ENCODE measurements around the gene SIMC1.

Gene SIMC1

GRCh38 chr5:176381423-176381822 is 143.2 kb downstream of the SIMC1 start:
- DNase-seq (ENCODE audit: insufficient read length, low spot score) (no peak), FAIRE-seq (no peak)

GRCh38 chr5:176381979-176382378 is 143.8 kb downstream of the SIMC1 start:
- TF ChIP-seq POU2F2 (IDR thresholded peaks at IDR 0.05; ENCODE audit: low read depth, low read length) (no peak), POLR2AphosphoS5 (IDR thresholded peaks at IDR 0.05; ENCODE audit: low read depth, low read length) (no peak; the same call in 1 of the 2 replicates), SPI1 (IDR thresholded peaks at IDR 0.05; ENCODE audit: low read depth, low read length) (no peak), TAF1 (IDR thresholded peaks at IDR 0.05; ENCODE audit: low read depth, low read length) (no peak), PAX5 (IDR thresholded peaks at IDR 0.05; ENCODE audit: insufficient read depth, low read length, severe bottlenecking) (no peak), POLR2A (IDR thresholded peaks at IDR 0.05; ENCODE audit: low read depth, low read length) (no peak)

More at GRCh38 chr5:176381423-176381822, 143.2 kb downstream of the SIMC1 start:
- TF ChIP-seq SPI1 (IDR thresholded peaks at IDR 0.05; ENCODE audit: low read depth, low read length) (no peak), POLR2A (IDR thresholded peaks at IDR 0.05; ENCODE audit: low read depth, low read length) (no peak), POU2F2 (IDR thresholded peaks at IDR 0.05; ENCODE audit: low read depth, low read length) (no peak), PAX5 (IDR thresholded peaks at IDR 0.05; ENCODE audit: insufficient read depth, low read length, severe bottlenecking) (no peak), TAF1 (IDR thresholded peaks at IDR 0.05; ENCODE audit: low read depth, low read length) (no peak), POLR2AphosphoS5 (IDR thresholded peaks at IDR 0.05; ENCODE audit: low read depth, low read length) (no peak; the same call in 1 of the 2 replicates)

GRCh38 chr5:176382721-176383120 is 144.5 kb downstream of the SIMC1 start:
- TF ChIP-seq PAX5 (IDR thresholded peaks at IDR 0.05; ENCODE audit: insufficient read depth, low read length, severe bottlenecking) (no peak), SPI1 (IDR thresholded peaks at IDR 0.05; ENCODE audit: low read depth, low read length) (no peak), POLR2A (IDR thresholded peaks at IDR 0.05; ENCODE audit: low read depth, low read length) (no peak)
- FAIRE-seq (no peak), DNase-seq (ENCODE audit: insufficient read length, low spot score) (no peak)

More at GRCh38 chr5:176381979-176382378, 143.8 kb downstream of the SIMC1 start:
- FAIRE-seq (no peak), DNase-seq (ENCODE audit: insufficient read length, low spot score) (no peak)

- TF ChIP-seq POLR2AphosphoS5 (IDR thresholded peaks at IDR 0.05; ENCODE audit: low read depth, low read length) (peak; percentile 55), SPI1 (IDR thresholded peaks at IDR 0.05; ENCODE audit: low read depth, low read length) (no peak)
- no peak for DNase-seq (ENCODE audit: insufficient read length, low spot score)
- FAIRE-seq, result no peak
Measured at GRCh38 chr5:176383248-176383905, 145.2 kb downstream of the SIMC1 start.

GRCh38 chr5:176383961-176384360 is 145.7 kb downstream of the SIMC1 start:
- TF ChIP-seq POLR2A (IDR thresholded peaks at IDR 0.05; ENCODE audit: low read depth, low read length) (no peak), TAF1 (IDR thresholded peaks at IDR 0.05; ENCODE audit: low read depth, low read length) (no peak), POU2F2 (IDR thresholded peaks at IDR 0.05; ENCODE audit: low read depth, low read length) (no peak), POLR2AphosphoS5 (IDR thresholded peaks at IDR 0.05; ENCODE audit: low read depth, low read length) (no peak), PAX5 (IDR thresholded peaks at IDR 0.05; ENCODE audit: insufficient read depth, low read length, severe bottlenecking) (no peak), SPI1 (IDR thresholded peaks at IDR 0.05; ENCODE audit: low read depth, low read length) (no peak)
- FAIRE-seq, result no peak
- no peak for DNase-seq (ENCODE audit: insufficient read length, low spot score)

- no peak for FAIRE-seq
- TF ChIP-seq SPI1 (IDR thresholded peaks at IDR 0.05; ENCODE audit: low read depth, low read length) (no peak), TAF1 (IDR thresholded peaks at IDR 0.05; ENCODE audit: low read depth, low read length) (no peak), PAX5 (IDR thresholded peaks at IDR 0.05; ENCODE audit: insufficient read depth, low read length, severe bottlenecking) (no peak), POLR2AphosphoS5 (IDR thresholded peaks at IDR 0.05; ENCODE audit: low read depth, low read length) (no peak), POLR2A (IDR thresholded peaks at IDR 0.05; ENCODE audit: low read depth, low read length) (no peak; the same call in 1 of the 2 replicates), POU2F2 (IDR thresholded peaks at IDR 0.05; ENCODE audit: low read depth, low read length) (no peak)
- no peak for DNase-seq (ENCODE audit: insufficient read length, low spot score)
Measured at GRCh38 chr5:176384366-176384930, 146.2 kb downstream of the SIMC1 start.

GRCh38 chr5:176384991-176385390 is 146.8 kb downstream of the SIMC1 start:
- FAIRE-seq, result no peak
- TF ChIP-seq TAF1 (IDR thresholded peaks at IDR 0.05; ENCODE audit: low read depth, low read length) (no peak), SPI1 (IDR thresholded peaks at IDR 0.05; ENCODE audit: low read depth, low read length) (no peak), POLR2AphosphoS5 (IDR thresholded peaks at IDR 0.05; ENCODE audit: low read depth, low read length) (no peak)
- no peak for DNase-seq (ENCODE audit: insufficient read length, low spot score)

- TF ChIP-seq POLR2AphosphoS5 (IDR thresholded peaks at IDR 0.05; ENCODE audit: low read depth, low read length) (no peak), POLR2A (IDR thresholded peaks at IDR 0.05; ENCODE audit: low read depth, low read length) (no peak)
- no peak for DNase-seq (ENCODE audit: insufficient read length, low spot score)
- FAIRE-seq, result no peak
Measured at GRCh38 chr5:176386491-176386890, 148.3 kb downstream of the SIMC1 start.

GRCh38 chr5:176387384-176387925 is 149.2 kb downstream of the SIMC1 start:
- TF ChIP-seq SPI1 (IDR thresholded peaks at IDR 0.05; ENCODE audit: low read depth, low read length) (no peak), TAF1 (IDR thresholded peaks at IDR 0.05; ENCODE audit: low read depth, low read length) (no peak), POLR2AphosphoS5 (IDR thresholded peaks at IDR 0.05; ENCODE audit: low read depth, low read length) (no peak), POLR2A (IDR thresholded peaks at IDR 0.05; ENCODE audit: low read depth, low read length) (no peak), POU2F2 (IDR thresholded peaks at IDR 0.05; ENCODE audit: low read depth, low read length) (no peak), PAX5 (IDR thresholded peaks at IDR 0.05; ENCODE audit: insufficient read depth, low read length, severe bottlenecking) (no peak)
- DNase-seq (ENCODE audit: insufficient read length, low spot score), result no peak
- peak; percentile 28 for FAIRE-seq

- TF ChIP-seq POLR2A (IDR thresholded peaks at IDR 0.05; ENCODE audit: low read depth, low read length) (no peak), POU2F2 (IDR thresholded peaks at IDR 0.05; ENCODE audit: low read depth, low read length) (no peak), TAF1 (IDR thresholded peaks at IDR 0.05; ENCODE audit: low read depth, low read length) (no peak), POLR2AphosphoS5 (IDR thresholded peaks at IDR 0.05; ENCODE audit: low read depth, low read length) (no peak), PAX5 (IDR thresholded peaks at IDR 0.05; ENCODE audit: insufficient read depth, low read length, severe bottlenecking) (no peak), SPI1 (IDR thresholded peaks at IDR 0.05; ENCODE audit: low read depth, low read length) (no peak)
- FAIRE-seq (no peak), DNase-seq (ENCODE audit: insufficient read length, low spot score) (no peak)
Measured at GRCh38 chr5:176388003-176388443, 149.8 kb downstream of the SIMC1 start.
